ENCODE results near the gene SYNPO. TPM values are rescaled to one million over a fixed set of nuclear protein-coding genes. Genes with fewer than 3 reads are reported as not detected.

The SYNPO gene
- polyA plus RNA-seq, 2 of the 4 experiments (the other 2 are of a cell fraction), result 13.7 to 33.9 TPM

DNA sequence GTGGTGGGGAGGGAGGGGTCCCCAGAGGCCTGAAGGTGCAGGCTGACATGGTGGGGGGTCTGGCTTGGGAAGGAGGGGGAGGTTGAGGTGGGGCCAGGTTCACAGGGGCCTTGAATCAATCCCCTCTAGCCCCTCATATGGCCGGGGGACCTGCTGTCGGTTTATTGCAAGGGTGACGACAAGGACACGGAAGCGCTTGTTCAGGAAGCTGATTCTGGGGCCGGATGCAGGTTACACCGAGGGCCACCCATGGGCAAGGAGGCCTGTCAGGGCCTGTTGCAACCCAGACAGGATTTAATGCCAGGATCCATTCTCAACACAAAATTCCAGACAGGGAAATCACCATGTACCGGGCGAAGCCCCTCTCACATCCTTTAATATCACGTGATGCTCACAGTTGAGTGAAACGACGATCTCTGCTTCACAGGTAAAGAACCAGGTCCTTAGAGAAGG, 41.6 kb upstream of the SYNPO start:
- 93% methylated on average over 12 of the region's 12 CpGs for WGBS (ENCODE audit: missing lambda C conversion rate)
- ChIA-PET CTCF (interaction anchor here (1.0 kb wide), 2 partner anchors 9 kb away, joined by 3 read pairs; no protein-coding TSS in a partner anchor), POLR2A (no interaction called here)
- FAIRE-seq (no peak), DNase-seq (ENCODE audit: low read depth in 1 of 2, low spot score in 1 of 2) (no peak), ATAC-seq (no peak)
- TF ChIP-seq HEYL (CRISPR knock-in tag; IDR thresholded peaks at IDR 0.05) (no peak), USF2 (IDR thresholded peaks at IDR 0.05) (no peak), RARB (CRISPR knock-in tag; IDR thresholded peaks at IDR 0.05) (no peak), KDM1A (IDR thresholded peaks at IDR 0.05; ENCODE audit: low read depth) (no peak), RAD21 (conservative IDR thresholded peaks at IDR 0.05 in 1 of 2, IDR thresholded peaks at IDR 0.05 in 1 of 2) (no peak), CHD4 (IDR thresholded peaks at IDR 0.05; ENCODE audit: borderline replicate concordance) (no peak), MAZ (IDR thresholded peaks at IDR 0.05; ENCODE audit: borderline replicate concordance, low read depth, low read length) (no peak), ZFP36 (IDR thresholded peaks at IDR 0.05; ENCODE audit: borderline replicate concordance, partially characterized antibody) (no peak), FOSB (CRISPR knock-in tag; IDR thresholded peaks at IDR 0.05) (no peak), PBX3 (IDR thresholded peaks at IDR 0.05) (no peak), JUNB (IDR thresholded peaks at IDR 0.05) (no peak), NFE2L2 (conservative IDR thresholded peaks at IDR 0.05; ENCODE audit: low read length) (no peak), HMGXB4 (CRISPR knock-in tag; IDR thresholded peaks at IDR 0.05; ENCODE audit: borderline replicate concordance) (no peak), CBX8 (IDR thresholded peaks at IDR 0.05) (no peak), HOXB5 (CRISPR knock-in tag; IDR thresholded peaks at IDR 0.05) (no peak), ESRRA (IDR thresholded peaks at IDR 0.05; ENCODE audit: borderline replicate concordance, low read length) (no peak)
- H3K4me3 ChIP-seq, result no peak overlapping the region
- H3K4me1 ChIP-seq, result peaks cover 14% of the 10 kb centered on the region
- H3K4me2 ChIP-seq, result no peak overlapping the region
- H3K27ac ChIP-seq, result no peak overlapping the region; a peak in 1 of 6 replicates
- no peaks in the 10 kb centered on the region for H3K9me3 ChIP-seq

DNA sequence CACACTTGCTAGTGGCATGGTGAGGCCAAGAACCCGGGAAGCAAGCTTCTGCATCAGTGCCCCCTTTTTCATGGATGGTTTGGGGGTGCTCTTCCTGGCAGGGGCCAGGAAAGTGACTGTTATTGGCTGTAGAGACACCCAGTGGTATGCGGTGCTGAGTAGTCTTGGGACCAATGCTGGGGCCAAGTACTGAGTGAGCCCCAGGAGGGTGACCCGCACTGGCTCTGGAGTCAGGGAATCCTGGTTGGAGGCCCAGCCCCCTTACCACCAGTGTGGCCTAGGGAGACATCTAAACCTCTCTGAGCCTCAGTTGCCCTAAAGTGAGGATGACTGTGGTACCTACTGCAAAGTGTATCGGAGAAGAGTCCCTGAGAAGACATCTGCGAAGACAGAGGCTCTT, 41.2 kb upstream of the SYNPO start:
- ATAC-seq (no peak), FAIRE-seq (no peak), DNase-seq (ENCODE audit: low read depth in 1 of 2, low spot score in 1 of 2) (no peak)
- Histone ChIP-seq H3K4me2 (no peak overlapping the region), H3K9me3 (no peaks in the 10 kb centered on the region), H3K4me1 (peaks cover 14% of the 10 kb centered on the region), H3K4me3 (no peak overlapping the region), H3K27ac (peak overlapping the region in 1 of 2 experiments; percentile 69; a peak in 3 of 6 replicates)
- ChIA-PET CTCF (interaction anchor here (1.0 kb wide), 2 partner anchors 9 to 10 kb away, joined by 3 read pairs; no protein-coding TSS in a partner anchor), POLR2A (no interaction called here)
- WGBS (ENCODE audit: missing lambda C conversion rate), result 80% methylated on average over 5 of the region's 5 CpGs
- TF ChIP-seq POLR2AphosphoS2 (conservative IDR thresholded peaks at IDR 0.05; ENCODE audit: low read length) (no peak), SMC3 (IDR thresholded peaks at IDR 0.05) (no peak), FOXS1 (CRISPR knock-in tag; IDR thresholded peaks at IDR 0.05) (no peak), HOXB13 (CRISPR knock-in tag; IDR thresholded peaks at IDR 0.05; ENCODE audit: low read depth) (no peak), HOXB5 (CRISPR knock-in tag; IDR thresholded peaks at IDR 0.05) (no peak), KDM1A (IDR thresholded peaks at IDR 0.05; ENCODE audit: low read depth) (no peak), CEBPB (IDR thresholded peaks at IDR 0.05) (no peak), NPAS2 (CRISPR knock-in tag; IDR thresholded peaks at IDR 0.05; ENCODE audit: borderline replicate concordance) (no peak), CTCF (IDR thresholded peaks at IDR 0.05) (no peak)
